ENCODE data around the gene SEPTIN3. TPM values are rescaled to one million over a fixed set of nuclear protein-coding genes. Genes with fewer than 3 reads are reported as not detected.

Gene SEPTIN3
- total RNA-seq, 1 donor from 2014 or later = 0.46 TPM

DNA sequence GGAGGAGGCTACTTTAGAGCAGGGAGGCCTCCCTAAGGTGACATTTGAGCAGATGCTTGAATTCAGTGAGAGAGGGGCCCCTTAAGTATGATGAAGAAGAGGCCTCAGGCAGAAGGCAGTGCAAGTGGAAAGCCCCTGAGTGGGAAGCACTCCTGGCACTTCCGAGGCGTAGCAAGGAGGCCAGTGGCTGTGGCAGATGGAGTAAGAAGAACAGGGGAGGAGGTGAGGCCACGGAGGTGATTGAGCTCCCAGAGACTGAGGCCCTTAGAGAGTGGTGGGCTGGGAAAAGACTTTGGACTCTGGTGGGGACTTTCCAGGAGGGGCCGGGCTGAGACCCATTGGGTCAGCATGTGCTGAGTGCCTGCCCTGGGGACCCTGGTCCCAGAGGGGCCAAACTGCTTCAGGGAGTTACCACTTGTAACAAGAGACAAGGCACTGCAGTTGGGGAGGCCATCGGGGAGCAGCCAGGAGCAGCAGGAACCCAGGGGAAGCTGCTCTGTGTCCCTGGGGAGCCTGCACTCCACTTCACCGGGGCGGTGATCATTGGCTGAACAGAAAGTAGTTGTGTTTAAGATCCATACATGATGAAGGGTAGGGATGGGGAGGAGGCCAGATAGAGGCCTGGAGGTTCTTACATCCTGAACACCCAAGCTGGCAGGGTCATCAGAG lies 19.8 kb upstream of the SEPTIN3 start:
- Mint-ChIP-seq H3K4me1 (ENCODE audit: unreplicated experiment) (peaks cover 12% of the 10 kb centered on the region), H3K27ac (ENCODE audit: unreplicated experiment) (no peak overlapping the region), H3K36me3 (ENCODE audit: unreplicated experiment) (no peaks in the 10 kb centered on the region), H3K27me3 (ENCODE audit: unreplicated experiment) (no peaks in the 10 kb centered on the region), H3K9me3 (ENCODE audit: unreplicated experiment) (no peaks in the 10 kb centered on the region), H3K4me3 (ENCODE audit: unreplicated experiment) (no peak overlapping the region)
- no peak for DNase-seq (ENCODE audit: extremely low spot score, unreplicated experiment)
- TF ChIP-seq, protein P1, sequence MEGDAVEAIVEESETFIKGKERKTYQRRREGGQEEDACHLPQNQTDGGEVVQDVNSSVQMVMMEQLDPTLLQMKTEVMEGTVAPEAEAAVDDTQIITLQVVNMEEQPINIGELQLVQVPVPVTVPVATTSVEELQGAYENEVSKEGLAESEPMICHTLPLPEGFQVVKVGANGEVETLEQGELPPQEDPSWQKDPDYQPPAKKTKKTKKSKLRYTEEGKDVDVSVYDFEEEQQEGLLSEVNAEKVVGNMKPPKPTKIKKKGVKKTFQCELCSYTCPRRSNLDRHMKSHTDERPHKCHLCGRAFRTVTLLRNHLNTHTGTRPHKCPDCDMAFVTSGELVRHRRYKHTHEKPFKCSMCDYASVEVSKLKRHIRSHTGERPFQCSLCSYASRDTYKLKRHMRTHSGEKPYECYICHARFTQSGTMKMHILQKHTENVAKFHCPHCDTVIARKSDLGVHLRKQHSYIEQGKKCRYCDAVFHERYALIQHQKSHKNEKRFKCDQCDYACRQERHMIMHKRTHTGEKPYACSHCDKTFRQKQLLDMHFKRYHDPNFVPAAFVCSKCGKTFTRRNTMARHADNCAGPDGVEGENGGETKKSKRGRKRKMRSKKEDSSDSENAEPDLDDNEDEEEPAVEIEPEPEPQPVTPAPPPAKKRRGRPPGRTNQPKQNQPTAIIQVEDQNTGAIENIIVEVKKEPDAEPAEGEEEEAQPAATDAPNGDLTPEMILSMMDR (IDR thresholded peaks at IDR 0.05) = no peak

DNA sequence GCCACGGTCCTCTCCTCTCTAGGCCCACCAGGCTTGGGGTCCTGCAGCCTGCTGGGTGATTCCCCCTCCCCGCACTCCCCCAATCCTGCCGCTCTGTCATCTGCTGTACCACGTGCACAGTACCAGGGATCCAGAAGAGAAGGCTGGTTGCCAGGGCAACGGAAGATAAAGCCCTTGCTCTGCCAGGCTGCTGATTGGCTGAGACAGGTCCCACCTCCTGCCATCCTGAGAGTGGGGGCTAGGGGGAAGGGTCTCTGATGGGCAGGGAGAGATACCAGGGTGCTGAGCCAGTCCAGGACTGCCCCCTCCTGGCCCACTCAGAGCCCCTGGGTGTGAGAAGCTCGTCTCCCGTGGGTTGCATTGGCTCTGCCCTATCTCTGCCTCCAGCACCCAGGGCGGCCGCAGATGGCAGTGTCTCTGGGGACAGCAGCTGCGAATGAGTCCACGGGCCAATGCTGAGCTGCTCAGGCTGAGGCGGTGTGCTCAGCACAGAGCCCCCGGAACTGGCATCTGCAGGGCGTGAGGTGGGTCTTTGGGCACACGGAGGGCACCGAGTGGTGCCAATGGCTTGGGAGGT lies 17.3 kb upstream of the SEPTIN3 start, which contains the start of gene SMIM45:
Gene SMIM45, plus strand, starts transcription at position 253 of the 577 bp plus-strand sequence.
- H3K27ac Mint-ChIP-seq (ENCODE audit: unreplicated experiment) = no peak within 1 kb of the TSS
- TF ChIP-seq, protein P1 (IDR thresholded peaks at IDR 0.05) = no peak
- no peaks in the 10 kb centered on the region for H3K9me3 Mint-ChIP-seq (ENCODE audit: unreplicated experiment)
- H3K4me3 Mint-ChIP-seq (ENCODE audit: unreplicated experiment) = no peak within 1 kb of the TSS
- H3K36me3 Mint-ChIP-seq (ENCODE audit: unreplicated experiment) = no peaks in the 10 kb centered on the region
- no peak for DNase-seq (ENCODE audit: extremely low spot score, unreplicated experiment)
- H3K27me3 Mint-ChIP-seq (ENCODE audit: unreplicated experiment) = no peaks in the 10 kb centered on the region
- H3K4me1 Mint-ChIP-seq (ENCODE audit: unreplicated experiment) = peaks cover 6% of the 10 kb centered on the region

DNA sequence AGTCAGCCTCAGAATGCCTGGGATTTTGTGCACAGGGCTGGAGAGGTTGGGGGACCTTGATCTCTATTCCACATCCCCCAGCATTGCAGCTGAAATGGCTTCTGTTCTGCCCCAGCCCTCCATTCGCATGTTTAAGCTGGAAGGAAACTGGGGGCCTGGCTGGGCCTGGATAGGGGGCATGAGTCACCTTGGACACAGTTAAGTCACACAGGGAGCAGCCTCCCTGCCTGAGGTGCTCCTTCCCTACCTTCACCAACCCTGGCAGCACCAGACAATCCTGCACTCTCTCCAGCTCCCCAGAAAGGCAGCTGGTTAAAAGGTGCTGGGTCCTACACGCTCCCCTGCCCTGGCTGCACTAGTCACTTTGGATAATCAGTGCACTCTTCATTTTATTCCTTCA lies 16.5 kb upstream of the SEPTIN3 start:
- peaks cover 5% of the 10 kb centered on the region for H3K4me1 Mint-ChIP-seq (ENCODE audit: unreplicated experiment)
- H3K27me3 Mint-ChIP-seq (ENCODE audit: unreplicated experiment) = no peaks in the 10 kb centered on the region
- TF ChIP-seq, protein P1 (IDR thresholded peaks at IDR 0.05) = no peak
- H3K27ac Mint-ChIP-seq (ENCODE audit: unreplicated experiment) = no peak overlapping the region
- no peaks in the 10 kb centered on the region for H3K9me3 Mint-ChIP-seq (ENCODE audit: unreplicated experiment)
- no peak for DNase-seq (ENCODE audit: extremely low spot score, unreplicated experiment)
- no peak overlapping the region for H3K4me3 Mint-ChIP-seq (ENCODE audit: unreplicated experiment)
- H3K36me3 Mint-ChIP-seq (ENCODE audit: unreplicated experiment) = no peaks in the 10 kb centered on the region

DNA sequence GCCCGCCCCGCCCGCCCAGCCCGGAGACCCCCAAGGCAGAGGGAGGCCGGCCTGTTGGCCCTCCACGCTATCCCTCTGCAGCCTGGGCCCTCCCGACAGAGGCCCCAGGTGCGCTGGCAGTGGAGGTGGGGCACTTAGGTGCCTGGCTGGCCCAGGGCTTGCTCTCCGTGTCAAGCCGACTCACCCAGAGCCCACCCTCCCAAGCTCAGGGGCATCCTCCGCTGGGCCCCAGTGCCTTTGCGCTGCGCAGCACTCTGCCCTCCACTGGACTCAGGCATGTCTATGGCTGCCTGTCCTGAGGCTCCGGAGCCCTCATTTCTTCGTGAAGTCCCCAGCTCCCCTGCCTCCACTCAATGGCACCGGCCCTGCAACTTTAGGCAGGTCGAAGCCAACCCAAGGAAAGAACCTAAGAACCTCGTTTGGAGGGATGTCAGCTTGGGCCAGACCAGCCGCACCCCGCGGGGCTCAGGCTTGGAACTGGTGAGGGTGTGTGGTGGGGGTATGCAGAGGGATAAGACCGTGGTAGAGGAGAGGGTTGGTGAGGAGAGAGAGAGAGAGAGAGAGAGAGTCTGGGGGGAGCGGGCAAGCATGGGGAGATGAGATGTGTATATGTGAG lies 11.2 kb upstream of the SEPTIN3 start:
- H3K36me3 Mint-ChIP-seq (ENCODE audit: unreplicated experiment) = no peaks in the 10 kb centered on the region
- H3K27ac Mint-ChIP-seq (ENCODE audit: unreplicated experiment) = no peak overlapping the region
- H3K4me1 Mint-ChIP-seq (ENCODE audit: unreplicated experiment) = peaks cover 14% of the 10 kb centered on the region
- H3K9me3 Mint-ChIP-seq (ENCODE audit: unreplicated experiment) = no peaks in the 10 kb centered on the region
- H3K4me3 Mint-ChIP-seq (ENCODE audit: unreplicated experiment) = no peak overlapping the region
- TF ChIP-seq, protein P1 (IDR thresholded peaks at IDR 0.05) = no peak
- DNase-seq (ENCODE audit: extremely low spot score, unreplicated experiment) = no peak
- no peaks in the 10 kb centered on the region for H3K27me3 Mint-ChIP-seq (ENCODE audit: unreplicated experiment)

DNA sequence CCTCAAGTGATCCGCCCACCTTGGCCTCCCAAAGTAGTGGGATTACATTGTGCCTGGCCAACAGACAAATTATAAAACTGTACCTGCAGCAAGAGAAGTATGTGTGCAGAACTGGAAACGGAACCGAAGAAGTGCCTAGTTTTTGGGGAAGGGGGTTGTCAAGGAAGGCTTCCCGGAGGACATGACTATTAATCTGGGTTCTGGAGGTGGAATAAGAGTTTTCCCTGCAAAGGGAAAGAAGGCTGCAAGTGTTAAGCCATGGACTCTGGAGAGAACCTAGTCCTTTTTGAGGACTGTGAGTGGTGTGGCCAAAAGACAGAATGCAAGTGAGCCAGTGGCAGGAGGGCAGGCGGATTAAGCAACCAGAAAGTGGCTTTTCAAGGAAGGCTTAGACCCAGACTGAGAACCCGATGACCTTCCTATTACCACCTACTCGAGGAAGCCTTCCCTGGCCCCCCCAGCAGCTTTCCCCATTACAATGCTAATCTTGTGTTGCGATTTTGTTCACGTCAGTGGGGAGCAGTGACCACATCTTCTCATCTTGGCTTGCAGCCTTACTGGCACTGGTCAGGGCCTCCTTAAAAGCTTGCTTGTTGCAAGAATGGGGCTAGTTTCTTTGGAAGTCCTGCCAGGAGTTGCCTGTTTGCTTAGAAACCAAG lies 5.7 kb upstream of the SEPTIN3 start:
- H3K27me3 Mint-ChIP-seq (ENCODE audit: unreplicated experiment) = peaks cover 4% of the 10 kb centered on the region
- no peak for DNase-seq (ENCODE audit: extremely low spot score, unreplicated experiment)
- H3K4me1 Mint-ChIP-seq (ENCODE audit: unreplicated experiment) = peaks cover 11% of the 10 kb centered on the region
- H3K9me3 Mint-ChIP-seq (ENCODE audit: unreplicated experiment) = no peaks in the 10 kb centered on the region
- no peaks in the 10 kb centered on the region for H3K36me3 Mint-ChIP-seq (ENCODE audit: unreplicated experiment)
- TF ChIP-seq, protein P1 (IDR thresholded peaks at IDR 0.05) = no peak
- no peak overlapping the region for H3K4me3 Mint-ChIP-seq (ENCODE audit: unreplicated experiment)
- no peak overlapping the region for H3K27ac Mint-ChIP-seq (ENCODE audit: unreplicated experiment)
